ENCODE results near the gene CYP4F2.
"Not testable (repeated sequence)": the region's sequence is repeated elsewhere in the genome, so short reads cannot be mapped to it uniquely, and the experiment has no call there.

GRCh38 chr19:15900032-15900431, 2.2 kb upstream of the CYP4F2 start:
- not testable (repeated sequence) for TF ChIP-seq POLR2A (IDR thresholded peaks at IDR 0.05)
- TF ChIP-seq, protein P1, sequence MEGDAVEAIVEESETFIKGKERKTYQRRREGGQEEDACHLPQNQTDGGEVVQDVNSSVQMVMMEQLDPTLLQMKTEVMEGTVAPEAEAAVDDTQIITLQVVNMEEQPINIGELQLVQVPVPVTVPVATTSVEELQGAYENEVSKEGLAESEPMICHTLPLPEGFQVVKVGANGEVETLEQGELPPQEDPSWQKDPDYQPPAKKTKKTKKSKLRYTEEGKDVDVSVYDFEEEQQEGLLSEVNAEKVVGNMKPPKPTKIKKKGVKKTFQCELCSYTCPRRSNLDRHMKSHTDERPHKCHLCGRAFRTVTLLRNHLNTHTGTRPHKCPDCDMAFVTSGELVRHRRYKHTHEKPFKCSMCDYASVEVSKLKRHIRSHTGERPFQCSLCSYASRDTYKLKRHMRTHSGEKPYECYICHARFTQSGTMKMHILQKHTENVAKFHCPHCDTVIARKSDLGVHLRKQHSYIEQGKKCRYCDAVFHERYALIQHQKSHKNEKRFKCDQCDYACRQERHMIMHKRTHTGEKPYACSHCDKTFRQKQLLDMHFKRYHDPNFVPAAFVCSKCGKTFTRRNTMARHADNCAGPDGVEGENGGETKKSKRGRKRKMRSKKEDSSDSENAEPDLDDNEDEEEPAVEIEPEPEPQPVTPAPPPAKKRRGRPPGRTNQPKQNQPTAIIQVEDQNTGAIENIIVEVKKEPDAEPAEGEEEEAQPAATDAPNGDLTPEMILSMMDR (IDR thresholded peaks at IDR 0.05), result not testable (repeated sequence)

Measured in Peyer's patch (tissue), 4 donors.